HepG2 (cell line): ENCODE measurements around the gene PC. TPM values are rescaled to one million over a fixed set of nuclear protein-coding genes. Genes with fewer than 3 reads are reported as not detected.

Experiments used
- ATAC-seq: fragments of 200-7000 bp; cut with Tn5 transposase; 3 replicates; pipeline ENCODE4 v1.9.1; 2020; ENCODE audit warnings: mild to moderate bottlenecking, moderate library complexity
- BruUV-seq: library from RNA; stranded (reverse); fragments of 400-500 nt; replicated peaks from 2 replicates; lab custom pipeline; 2021; lab: Mats Ljungman, UMichigan
- CTCF ChIA-PET: fragments of 300-600 bp; formaldehyde crosslinking; extraction: SDS; loops from one replicate; lab custom pipeline; 2021; ENCODE audit warnings: low total read pairs, inconsistent platforms, low intra/inter-chr PET ratio; lab: Yijun Ruan, JAX
- POLR2A ChIA-PET: fragments of 350-600 bp; sonication (Branson Sonifier 250); formaldehyde crosslinking; loops from one replicate; lab custom pipeline; 2020; ENCODE audit warnings: antibody characterized with exemption, inconsistent platforms; lab: Yijun Ruan, JAX
- DNase-seq: peaks from one replicate; pipeline ENCODE4 v3.0.0-alpha.2; 2015; ENCODE audit warnings: low spot score
- FAIRE-seq: peaks from 3 replicates; lab custom pipeline; 2011; peaks lifted over from hg19 to GRCh38; lab: Jason Lieb, UNC
- H2AFZ ChIP-seq: one replicate; pipeline ENCODE4 v1.6.1; 2011; ENCODE audit warnings: low read length, inconsistent platforms
- H3K27ac ChIP-seq: fragments of 300-600 bp; 3 replicates; pipeline ENCODE4 v1.8.0; 2011; ENCODE audit warnings: mixed run types, mild to moderate bottlenecking, mixed read lengths, low read length, inconsistent platforms; ENCODE audit not compliant: insufficient read depth; ENCODE audit errors: extremely low read length
- H3K27me3 ChIP-seq, 2 experiments: fragments of 200-600 bp in 1 of 2; 2 replicates in 1 of 2; 3 replicates in 1 of 2; pipeline versions ENCODE4 v1.6.0 to v1.8.0; 2011; ENCODE audit warnings: low read length in 2 of 2, mild to moderate bottlenecking in 2 of 2, moderate library complexity in 2 of 2, inconsistent platforms in 1 of 2; ENCODE audit not compliant: insufficient read depth in 2 of 2, control insufficient read depth in 1 of 2
- H3K36me3 ChIP-seq, 2 experiments: fragments of 200-600 bp in 1 of 2; replicated peaks in 1 of 2; 2 replicates in 1 of 2; 3 replicates in 1 of 2; pipeline versions ENCODE4 v1.5.1 to v1.8.0; 2011; ENCODE audit warnings: low read length in 2 of 2, inconsistent platforms in 1 of 2; ENCODE audit not compliant: insufficient read depth in 2 of 2, control insufficient read depth in 1 of 2
- H3K4me1 ChIP-seq: 2 replicates; pipeline ENCODE4 v1.5.1; 2012; ENCODE audit warnings: low read length, inconsistent platforms; ENCODE audit not compliant: insufficient read depth
- H3K4me2 ChIP-seq: 2 replicates; pipeline ENCODE4 v1.6.0; 2011; ENCODE audit warnings: low read depth, low read length, inconsistent platforms
- H3K4me3 ChIP-seq, 3 experiments: fragments of 200-600 bp in 1 of 3; sonication (generic), shearing (Covaris generic) in 1 of 3; replicated peaks in 1 of 3; 2 replicates each; pipeline ENCODE4 v1.5.1; 2011 to 2016; ENCODE audit warnings: low read length in 3 of 3, inconsistent platforms in 2 of 3, low read depth in 2 of 3, mild to moderate bottlenecking in 2 of 3, control low read depth in 1 of 3, mixed read lengths in 1 of 3; ENCODE audit not compliant: insufficient read depth in 1 of 3
- H3K79me2 ChIP-seq: one replicate; pipeline ENCODE4 v1.6.1; 2011; ENCODE audit warnings: low read length, inconsistent platforms; ENCODE audit not compliant: insufficient read depth
- H3K9ac ChIP-seq: 2 replicates; pipeline ENCODE4 v1.6.0; 2011; ENCODE audit warnings: mild to moderate bottlenecking, low read depth, low read length, inconsistent platforms; ENCODE audit not compliant: insufficient read depth
- H3K9me3 ChIP-seq: 2 replicates; pipeline ENCODE4 v1.5.1; 2012; ENCODE audit warnings: mild to moderate bottlenecking, low read length
- H4K20me1 ChIP-seq: 2 replicates; pipeline ENCODE4 v1.6.0; 2011; ENCODE audit warnings: inconsistent platforms, mild to moderate bottlenecking, low read length, moderate library complexity; ENCODE audit not compliant: insufficient read depth
- AGO2 ChIP-seq: fragments of 200-400 bp; formaldehyde crosslinking; optimal IDR thresholded peaks from 2 replicates; pipeline ENCODE3; 2017; ENCODE audit warnings: mild to moderate bottlenecking, low read depth, low read length, moderate library complexity
- ARID4A ChIP-seq: sonication (generic); formaldehyde crosslinking; IDR thresholded peaks from 2 replicates; pipeline ENCODE4 v1.5.0; 2020; ENCODE audit warnings: mild to moderate bottlenecking, missing genetic modification reagents, borderline replicate concordance
- E2F5 ChIP-seq: sonication (generic); formaldehyde crosslinking; conservative IDR thresholded peaks from 2 replicates; pipeline ENCODE4 v1.4.0; 2020; ENCODE audit warnings: missing genetic modification reagents
- MAFK ChIP-seq, 2 experiments: IDR thresholded peaks in 1 of 2; conservative IDR thresholded peaks in 1 of 2; 2 replicates each; pipeline ENCODE4 v1.6.1; 2011; ENCODE audit warnings: improper control_type of control experiment in 2 of 2, low read length in 2 of 2
- TSC22D2 ChIP-seq: sonication (generic); formaldehyde crosslinking; IDR thresholded peaks from 2 replicates; pipeline ENCODE4 v1.5.1; 2020; ENCODE audit warnings: missing genetic modification reagents, mild to moderate bottlenecking, borderline replicate concordance
- ZNF335 ChIP-seq: sonication (generic); formaldehyde crosslinking; IDR thresholded peaks from 2 replicates; pipeline ENCODE4 v1.4.0; 2020; ENCODE audit warnings: missing genetic modification reagents
- ZNF441 ChIP-seq: sonication (generic); formaldehyde crosslinking; IDR thresholded peaks from 2 replicates; pipeline ENCODE4 v1.7.0; 2021; ENCODE audit warnings: missing genetic modification reagents, borderline replicate concordance
- WGBS: methylation state at CpG from one replicate; pipeline ENCODE4 v1.1.6; 2017; ENCODE audit warnings: low lambda C conversion rate; 5-methylcytosine and 5-hydroxymethylcytosine counted together
- in situ Hi-C: cut with HindIII; loops from 2 replicates; pipeline ENCODE4 v1.10.0; 2017; ENCODE audit warnings: low pct_unique_long_range_greater_than_20kb; ENCODE audit not compliant: extremely low pct_ligation_motif_present
- intact Hi-C: fragments of 100-400 bp; cut with micrococcal nuclease; formaldehyde crosslinking; loops from one replicate; pipeline ENCODE4 v1.10.0; 2022; ENCODE audit not compliant: unreplicated experiment
- polyA plus RNA-seq, 8 experiments: library from polyadenylated mRNA; depleted of rRNA in 3 of 8; stranded (reverse) in 7 of 8; unstranded in 1 of 8; fragments of >200 nt; fragmentation: Illumina TruSeq in 4 of 8; extraction: Trizol in 4 of 8; gene quantifications; 2 replicates each; pipeline versions ENCODE4 v1.2.1 to v1.2.3, GENCODE V29; 2011 to 2016; ENCODE audit warnings: low read depth in 4 of 8, missing spikeins in 1 of 8, mixed read lengths in 1 of 8; ENCODE audit not compliant: insufficient read depth in 1 of 8
- total RNA-seq, 5 experiments: library from RNA; depleted of rRNA; stranded (reverse); fragments of >200 nt; fragmentation: Illumina TruSeq; extraction: Trizol; gene quantifications; 2 replicates each; pipeline ENCODE4 v1.2.3, GENCODE V29; 2016; ENCODE audit warnings: low read depth in 1 of 5

PC gene
- total and polyA plus RNA-seq, 2 of the 13 experiments (the other 11 are each of a cell fraction or from before 2014, with no cell fraction given), result 29.0 to 39.0 TPM

- H3K27ac ChIP-seq, result no peak overlapping the region
- in situ Hi-C loops (no loop called here), intact Hi-C loops (no loop called here)
- peaks cover 18% of the 10 kb centered on the region for H3K4me1 ChIP-seq
- no peaks in the 10 kb centered on the region for H3K9me3 ChIP-seq
- POLR2A ChIA-PET, result no interaction called here
- H4K20me1 ChIP-seq, result peaks cover 15% of the 10 kb centered on the region
- no peak for ATAC-seq
- H3K36me3 ChIP-seq, result peaks cover 10 to 17% of the 10 kb centered on the region in 2 experiments; a peak in 4 of 5 replicates
- H2AFZ ChIP-seq, result no peak overlapping the region
- H3K9ac ChIP-seq, result no peak overlapping the region
- CTCF ChIA-PET, result no interaction called here
- no TSS peak for BruUV-seq
- TF ChIP-seq AGO2, result peak; percentile 39
- TF ChIP-seq ARID4A (CRISPR knock-in tag), result no peak
- no peak for TF ChIP-seq ZNF441 (CRISPR knock-in tag)
- no peak overlapping the region for H3K4me2 ChIP-seq
- DNase-seq, result no peak
- H3K4me3 ChIP-seq, result no peak overlapping the region
- H3K27me3 ChIP-seq, result no peaks in the 10 kb centered on the region
- FAIRE-seq, result no peak
- peaks cover 21% of the 10 kb centered on the region for H3K79me2 ChIP-seq
- WGBS, result 96% methylated on average over 11 of the region's 13 CpGs
Observed at GRCh38 chr11:66875378-66875777, 82.8 kb downstream of the PC start.

GRCh38 chr11:66874232-66874631 is 84.0 kb downstream of the PC start:
- CTCF ChIA-PET, result no interaction called here
- ATAC-seq (no peak), DNase-seq (no peak), FAIRE-seq (no peak)
- no peak for TF ChIP-seq E2F5 (CRISPR knock-in tag)
- TF ChIP-seq MAFK (conservative IDR thresholded peaks at IDR 0.05 in 1 of 2, IDR thresholded peaks at IDR 0.05 in 1 of 2; ENCODE audit: low read length in 2 of 2), result peak in 1 of 2 experiments; percentile 34; a peak in 1 of 4 replicates
- TF ChIP-seq TSC22D2 (CRISPR knock-in tag), result no peak
- no peak for TF ChIP-seq ZNF335
- Histone ChIP-seq H3K27ac (no peak overlapping the region), H3K9ac (no peak overlapping the region), H2AFZ (no peak overlapping the region), H4K20me1 (peaks cover 15% of the 10 kb centered on the region), H3K9me3 (no peaks in the 10 kb centered on the region), H3K36me3 (peaks cover 15 to 29% of the 10 kb centered on the region in 2 experiments; a peak in 4 of 5 replicates), H3K79me2 (peaks cover 17% of the 10 kb centered on the region), H3K27me3 (no peaks in the 10 kb centered on the region), H3K4me3 (no peak overlapping the region), H3K4me1 (peaks cover 18% of the 10 kb centered on the region), H3K4me2 (no peak overlapping the region)
- no TSS peak for BruUV-seq
- WGBS, result 94% methylated on average over 6 of the region's 6 CpGs
- intact Hi-C loops (no loop called here), in situ Hi-C loops (no loop called here)
- POLR2A ChIA-PET, result no interaction called here
